Brain microvascular endothelial cell (primary cell): ENCODE results near the gene TXNL4A.
"Not testable (repeated sequence)": the region's sequence is repeated elsewhere in the genome, so short reads cannot be mapped to it uniquely, and the experiment has no call there.

Experiments used
- DNase-seq: peaks from one replicate; pipeline ENCODE4 v3.0.0-alpha.2; 2020
- H3K27ac ChIP-seq: fragments of 250-450 bp; sonication (Bioruptor Pico); 2 replicates; pipeline ENCODE4 v1.5.1; 2020; ENCODE audit warnings: mild to moderate bottlenecking, moderate library complexity
- H3K27me3 ChIP-seq: fragments of 250-450 bp; sonication (Bioruptor Pico); replicated peaks from 2 replicates; pipeline ENCODE4 v1.5.1; 2020; ENCODE audit warnings: mild to moderate bottlenecking
- H3K36me3 ChIP-seq: fragments of 250-450 bp; sonication (Bioruptor Pico); replicated peaks from 2 replicates; pipeline ENCODE4 v1.5.1; 2020; ENCODE audit warnings: mild to moderate bottlenecking
- H3K4me3 ChIP-seq: 2 replicates; pipeline ENCODE4 v1.5.1; 2011; ENCODE audit warnings: low read depth, mild to moderate bottlenecking, control low read depth, low read length, moderate library complexity
- CTCF ChIP-seq: IDR thresholded peaks from 2 replicates; pipeline ENCODE4 v1.5.1; 2011; ENCODE audit warnings: low read depth, mild to moderate bottlenecking, moderate library complexity, low read length, control low read depth, inconsistent platforms; ENCODE audit errors: missing control alignments
- in situ Hi-C: cut with HindIII; loops from 2 replicates; pipeline ENCODE4 v1.10.0; 2017; ENCODE audit warnings: low sequenced_read_pairs, low pct_ligation_motif_present

The TXNL4A gene

GRCh38 chr18:80033181-80034067 lies 45.1 kb upstream of the TXNL4A start:
- Histone ChIP-seq H3K36me3 (no peaks in the 10 kb centered on the region), H3K27me3 (no peaks in the 10 kb centered on the region), H3K4me3 (peak overlapping the region; percentile 72), H3K27ac (peak overlapping the region; percentile 77)
- in situ Hi-C loops: no loop called here
- peak; percentile 83 for DNase-seq
- no peak for TF ChIP-seq CTCF

GRCh38 chr18:80029690-80030089 lies 41.3 kb upstream of the TXNL4A start:
- no peaks in the 10 kb centered on the region for H3K36me3 ChIP-seq
- H3K27ac ChIP-seq: no peak overlapping the region
- DNase-seq: no peak
- TF ChIP-seq CTCF: no peak
- H3K27me3 ChIP-seq: no peaks in the 10 kb centered on the region
- no peak overlapping the region for H3K4me3 ChIP-seq
- in situ Hi-C loops: no loop called here

GRCh38 chr18:80027719-80028118 lies 39.4 kb upstream of the TXNL4A start:
- H3K4me3 ChIP-seq, H3K36me3 ChIP-seq, H3K27ac ChIP-seq, H3K27me3 ChIP-seq, in situ Hi-C loops: not testable (repeated sequence)
- DNase-seq: peak; percentile 29

GRCh38 chr18:80026363-80026762 lies 38.0 kb upstream of the TXNL4A start:
- no peak for DNase-seq
- Histone ChIP-seq H3K27ac (no peak overlapping the region), H3K27me3 (no peaks in the 10 kb centered on the region), H3K36me3 (no peaks in the 10 kb centered on the region), H3K4me3 (no peak overlapping the region)
- in situ Hi-C loops: no loop called here
- TF ChIP-seq CTCF: no peak

- in situ Hi-C loops: no loop called here
- no peaks in the 10 kb centered on the region for H3K36me3 ChIP-seq
- H3K4me3 ChIP-seq: no peak overlapping the region
- DNase-seq: no peak
- H3K27ac ChIP-seq: no peak overlapping the region
- peak; percentile 52 for TF ChIP-seq CTCF
- no peaks in the 10 kb centered on the region for H3K27me3 ChIP-seq
These were observed 34.8 kb upstream of the TXNL4A start for GRCh38 chr18:80023173-80023572.

GRCh38 chr18:80022613-80023012 lies 34.2 kb upstream of the TXNL4A start:
- TF ChIP-seq CTCF: no peak
- no peak for DNase-seq
- Histone ChIP-seq H3K36me3 (no peaks in the 10 kb centered on the region), H3K27ac (no peak overlapping the region), H3K27me3 (no peaks in the 10 kb centered on the region), H3K4me3 (no peak overlapping the region)
- in situ Hi-C loops: no loop called here
